ENCODE data around the gene PPM1F. TPM values are rescaled to one million over a fixed set of nuclear protein-coding genes. Genes with fewer than 3 reads are reported as not detected.

PPM1F gene
- total RNA-seq, 1 donor from 2014 or later = 49.8 TPM

GRCh38 chr22:21964918-21965484 is 12.4 kb upstream of the PPM1F start:
- Mint-ChIP-seq H3K4me3 (no peak overlapping the region), H3K27ac (ENCODE audit: unreplicated experiment) (peak overlapping the region; percentile 20), H3K27me3 (ENCODE audit: low read depth) (no peaks in the 10 kb centered on the region), H3K4me1 (no peaks in the 10 kb centered on the region), H3K36me3 (ENCODE audit: low read depth) (peaks cover 8% of the 10 kb centered on the region), H3K9me3 (no peaks in the 10 kb centered on the region)
- DNase-seq (ENCODE audit: low read depth, low spot score) = no peak
- no peak for TF ChIP-seq CTCF (conservative IDR thresholded peaks at IDR 0.05)

GRCh38 chr22:21964234-21964633 is 11.6 kb upstream of the PPM1F start:
- Mint-ChIP-seq H3K9me3 (no peaks in the 10 kb centered on the region), H3K27me3 (ENCODE audit: low read depth) (no peaks in the 10 kb centered on the region), H3K4me3 (no peak overlapping the region), H3K27ac (ENCODE audit: unreplicated experiment) (no peak overlapping the region), H3K36me3 (ENCODE audit: low read depth) (peaks cover 8% of the 10 kb centered on the region), H3K4me1 (no peaks in the 10 kb centered on the region)
- no peak for DNase-seq (ENCODE audit: low read depth, low spot score)
- no peak for TF ChIP-seq CTCF (conservative IDR thresholded peaks at IDR 0.05)

GRCh38 chr22:21963790-21964211 is 11.2 kb upstream of the PPM1F start:
- H3K27ac Mint-ChIP-seq (ENCODE audit: unreplicated experiment) = peak overlapping the region; percentile 71
- no peak for TF ChIP-seq CTCF (conservative IDR thresholded peaks at IDR 0.05)
- peaks cover 8% of the 10 kb centered on the region for H3K36me3 Mint-ChIP-seq (ENCODE audit: low read depth)
- H3K27me3 Mint-ChIP-seq (ENCODE audit: low read depth) = no peaks in the 10 kb centered on the region
- DNase-seq (ENCODE audit: low read depth, low spot score) = no peak
- no peak overlapping the region for H3K4me3 Mint-ChIP-seq
- H3K4me1 Mint-ChIP-seq = no peaks in the 10 kb centered on the region
- no peaks in the 10 kb centered on the region for H3K9me3 Mint-ChIP-seq

GRCh38 chr22:21963286-21963685 is 10.6 kb upstream of the PPM1F start:
- TF ChIP-seq CTCF (conservative IDR thresholded peaks at IDR 0.05) = no peak
- Mint-ChIP-seq H3K36me3 (ENCODE audit: low read depth) (peaks cover 3% of the 10 kb centered on the region), H3K9me3 (no peaks in the 10 kb centered on the region), H3K27me3 (ENCODE audit: low read depth) (no peaks in the 10 kb centered on the region), H3K4me1 (no peaks in the 10 kb centered on the region), H3K27ac (ENCODE audit: unreplicated experiment) (peak overlapping the region; percentile 71), H3K4me3 (no peak overlapping the region)
- DNase-seq (ENCODE audit: low read depth, low spot score) = no peak

- no peak overlapping the region for H3K27ac Mint-ChIP-seq (ENCODE audit: unreplicated experiment)
- no peaks in the 10 kb centered on the region for H3K4me1 Mint-ChIP-seq
- no peak for DNase-seq (ENCODE audit: low read depth, low spot score)
- no peak overlapping the region for H3K4me3 Mint-ChIP-seq
- peaks cover 3% of the 10 kb centered on the region for H3K36me3 Mint-ChIP-seq (ENCODE audit: low read depth)
- no peak for TF ChIP-seq CTCF (conservative IDR thresholded peaks at IDR 0.05)
- H3K27me3 Mint-ChIP-seq (ENCODE audit: low read depth) = no peaks in the 10 kb centered on the region
- H3K9me3 Mint-ChIP-seq = no peaks in the 10 kb centered on the region
Measured at GRCh38 chr22:21962655-21962949, 10.0 kb upstream of the PPM1F start.
